H9 (cell line): ENCODE measurements around the gene CABYR. TPM values are rescaled to one million over a fixed set of nuclear protein-coding genes. Genes with fewer than 3 reads are reported as not detected.
A peak's percentile ranks its signal among the peaks of the same experiment; 100 is the strongest.

ENCODE experiments used
- DNase-seq: peaks from one replicate; pipeline ENCODE4 v3.0.0-alpha.2; 2017
- H2AFZ ChIP-seq: one replicate; pipeline ENCODE4 v1.6.1; 2013; ENCODE audit warnings: mild to moderate bottlenecking, low read length, control low read depth, moderate library complexity
- H2AK5ac ChIP-seq: 2 replicates; pipeline ENCODE4 v1.6.1; 2013; ENCODE audit warnings: low read length, control low read depth, mixed read lengths; ENCODE audit not compliant: insufficient read length
- H2BK120ac ChIP-seq: one replicate; pipeline ENCODE4 v1.6.1; 2013; ENCODE audit warnings: low read depth, mild to moderate bottlenecking, low read length, control low read depth, inconsistent platforms; ENCODE audit not compliant: poor library complexity, severe bottlenecking
- H2BK12ac ChIP-seq: 2 replicates; pipeline ENCODE4 v1.6.1; 2013; ENCODE audit warnings: low read length, control low read depth, mixed read lengths, low read depth; ENCODE audit not compliant: insufficient read length
- H2BK15ac ChIP-seq: 2 replicates; pipeline ENCODE4 v1.6.1; 2013; ENCODE audit warnings: low read depth, low read length, control low read depth
- H2BK20ac ChIP-seq: one replicate; pipeline ENCODE4 v1.6.1; 2013; ENCODE audit warnings: low read depth, mild to moderate bottlenecking, low read length, control low read depth, inconsistent platforms; ENCODE audit not compliant: poor library complexity, severe bottlenecking
- H2BK5ac ChIP-seq: 2 replicates; pipeline ENCODE4 v1.6.1; 2013; ENCODE audit warnings: low read length, control low read depth, mixed read lengths; ENCODE audit not compliant: insufficient read length
- H3K14ac ChIP-seq: 2 replicates; pipeline ENCODE4 v1.6.1; 2013; ENCODE audit warnings: low read length, control low read depth; ENCODE audit not compliant: insufficient read depth
- H3K18ac ChIP-seq: 2 replicates; pipeline ENCODE4 v1.6.1; 2013; ENCODE audit warnings: low read depth, mild to moderate bottlenecking, mixed read lengths, low read length, control low read depth; ENCODE audit not compliant: insufficient read length
- H3K23ac ChIP-seq: 2 replicates; pipeline ENCODE4 v1.6.1; 2013; ENCODE audit warnings: low read length, control low read depth, mixed read lengths, low read depth; ENCODE audit not compliant: insufficient read length
- H3K23me2 ChIP-seq: 2 replicates; pipeline ENCODE4 v1.6.1; 2013; ENCODE audit warnings: low read depth, mild to moderate bottlenecking, mixed read lengths, low read length, control low read depth; ENCODE audit not compliant: insufficient read length, poor library complexity, severe bottlenecking
- H3K27ac ChIP-seq: 2 replicates; pipeline ENCODE4 v1.5.1; 2013; ENCODE audit warnings: low read length, control low read depth, mixed read lengths, low read depth; ENCODE audit not compliant: insufficient read length
- H3K27me3 ChIP-seq: 2 replicates; pipeline ENCODE4 v1.6.1; 2013; ENCODE audit warnings: low read length, control low read depth, inconsistent platforms; ENCODE audit not compliant: insufficient read depth
- H3K4ac ChIP-seq: 2 replicates; pipeline ENCODE4 v1.6.1; 2013; ENCODE audit warnings: low read depth, mild to moderate bottlenecking, control low read depth, inconsistent platforms, low read length, moderate library complexity
- H3K4me1 ChIP-seq: 2 replicates; pipeline ENCODE4 v1.6.1; 2013; ENCODE audit warnings: low read length, control low read depth, inconsistent platforms; ENCODE audit not compliant: insufficient read depth
- H3K4me2 ChIP-seq: 2 replicates; pipeline ENCODE4 v1.6.1; 2013; ENCODE audit warnings: low read length, control low read depth, mixed read lengths; ENCODE audit not compliant: insufficient read length, insufficient read depth
- H3K56ac ChIP-seq: 2 replicates; pipeline ENCODE4 v1.6.1; 2013; ENCODE audit warnings: low read depth, mild to moderate bottlenecking, mixed read lengths, low read length, control low read depth; ENCODE audit not compliant: insufficient read length
- H3K79me1 ChIP-seq: 2 replicates; pipeline ENCODE4 v1.6.1; 2013; ENCODE audit warnings: low read depth, mild to moderate bottlenecking, moderate library complexity, low read length, control low read depth, inconsistent platforms; ENCODE audit not compliant: insufficient read depth, poor library complexity, severe bottlenecking
- H3K79me2 ChIP-seq: 2 replicates; pipeline ENCODE4 v1.6.1; 2013; ENCODE audit warnings: low read length, control low read depth, inconsistent platforms; ENCODE audit not compliant: insufficient read depth
- H3K9ac ChIP-seq: 2 replicates; pipeline ENCODE4 v1.6.1; 2013; ENCODE audit warnings: low read length, control low read depth, mixed read lengths; ENCODE audit not compliant: insufficient read length; ENCODE audit errors: extremely low read depth
- H3K9me3 ChIP-seq: one replicate; pipeline ENCODE4 v1.6.1; 2013; ENCODE audit warnings: low read depth, low read length, inconsistent platforms; ENCODE audit not compliant: control insufficient read depth
- H3T11ph ChIP-seq: one replicate; pipeline ENCODE4 v1.6.1; 2013; ENCODE audit warnings: mild to moderate bottlenecking, low read length, control low read depth, inconsistent platforms
- H4K20me1 ChIP-seq: one replicate; pipeline ENCODE4 v1.6.1; 2013; ENCODE audit not compliant: control insufficient read depth, insufficient read length, insufficient read depth
- H4K5ac ChIP-seq: 2 replicates; pipeline ENCODE4 v1.6.1; 2013; ENCODE audit warnings: low read depth, mild to moderate bottlenecking, mixed read lengths, low read length, control low read depth; ENCODE audit not compliant: insufficient read length
- H4K8ac ChIP-seq: replicated peaks from 2 replicates; pipeline ENCODE4 v1.6.1; 2013; ENCODE audit warnings: low read length, control low read depth, mixed read lengths, low read depth; ENCODE audit not compliant: insufficient read length
- H4K91ac ChIP-seq: 2 replicates; pipeline ENCODE4 v1.6.1; 2013; ENCODE audit warnings: low read depth, mild to moderate bottlenecking, moderate library complexity, mixed read lengths, low read length, control low read depth; ENCODE audit not compliant: insufficient read length
- H3K27ac Mint-ChIP-seq, 3 experiments: 2 replicates in 2 of 3; 3 replicates in 1 of 3; pipeline ENCODE4 v1.8.0; 2020 to 2021; ENCODE audit warnings: mixed read lengths in 3 of 3, mild to moderate bottlenecking in 1 of 3, moderate library complexity in 1 of 3
- H3K27me3 Mint-ChIP-seq: 2 replicates; pipeline ENCODE4 v1.8.0; 2021; ENCODE audit warnings: low read depth, mild to moderate bottlenecking, moderate library complexity, mixed read lengths
- H3K36me3 Mint-ChIP-seq, 3 experiments: 2 replicates in 2 of 3; 3 replicates in 1 of 3; pipeline ENCODE4 v1.8.0; 2020 to 2021; ENCODE audit warnings: low read depth in 3 of 3, mixed read lengths in 3 of 3; ENCODE audit not compliant: insufficient read depth in 1 of 3
- H3K4me1 Mint-ChIP-seq, 2 experiments: 2 replicates each; pipeline ENCODE4 v1.8.0; 2020; ENCODE audit warnings: mixed read lengths in 2 of 2
- H3K4me3 Mint-ChIP-seq, 2 experiments: 2 replicates in 1 of 2; 3 replicates in 1 of 2; pipeline ENCODE4 v1.8.0; 2020 to 2021; ENCODE audit warnings: mild to moderate bottlenecking in 2 of 2, mixed read lengths in 2 of 2, moderate library complexity in 1 of 2
- H3K9me3 Mint-ChIP-seq, 2 experiments: 2 replicates in 1 of 2; 3 replicates in 1 of 2; pipeline ENCODE4 v1.8.0; 2020; ENCODE audit warnings: mild to moderate bottlenecking in 2 of 2, mixed read lengths in 2 of 2, moderate library complexity in 1 of 2
- CTCF ChIP-seq: fragments of 200-600 bp; sonication (generic); conservative IDR thresholded peaks from 3 replicates; pipeline ENCODE4 v1.8.0; 2021; ENCODE audit warnings: antibody characterized with exemption, mild to moderate bottlenecking
- WGBS: extraction: QIAGEN DNeasy Blood & Tissue Kit; methylation state at CpG from one replicate; pipeline ENCODE4 v1.1.7; 2013; ENCODE audit warnings: missing lambda C conversion rate, low lambda C conversion rate, mixed read lengths; ENCODE audit not compliant: insufficient read length; ENCODE audit errors: extremely low coverage; 5-methylcytosine and 5-hydroxymethylcytosine counted together
- total RNA-seq: library from RNA; stranded (reverse); gene quantifications from 2 replicates; pipeline ENCODE4 v1.2.1, GENCODE V29; 2021

CABYR gene
- total RNA-seq, 1 experiment from 2014 or later, result 13.6 TPM

DNA sequence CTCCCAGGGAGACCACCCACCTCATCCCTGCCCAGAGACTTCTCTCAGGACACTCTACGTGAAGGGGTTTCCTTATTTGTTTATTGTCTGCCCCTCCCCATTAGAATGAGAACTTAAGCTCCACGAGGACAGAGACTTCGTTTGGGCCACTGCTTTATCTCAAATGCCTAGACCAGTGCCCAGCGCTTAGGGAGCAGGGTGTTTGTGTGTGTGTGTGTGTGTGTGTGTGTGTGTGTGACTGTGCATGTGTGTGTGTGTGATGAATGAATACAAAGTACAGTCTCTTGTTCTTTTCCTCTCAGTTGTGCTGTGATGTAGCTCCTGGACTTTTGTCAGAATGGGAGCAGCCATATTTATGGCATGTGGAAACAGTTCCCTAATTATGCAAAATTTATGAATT is 34.4 kb upstream of the CABYR start:
- no peak overlapping the region for H3K9ac ChIP-seq
- Mint-ChIP-seq H3K4me1 (peaks cover 2% of the 10 kb centered on the region in 2 experiments; a peak in 2 of 4 replicates), H3K4me3 (no peak overlapping the region), H3K27ac (peak overlapping the region in 2 of 3 experiments; percentile 15 to 38; a peak in 2 of 7 replicates), H3K36me3 (no peaks in the 10 kb centered on the region; a peak in 3 of 7 replicates), H3K9me3 (no peaks in the 10 kb centered on the region), H3K27me3 (no peaks in the 10 kb centered on the region)
- H2BK15ac ChIP-seq, result no peak overlapping the region
- no peak overlapping the region for H2AK5ac ChIP-seq
- H3K18ac ChIP-seq, result no peak overlapping the region
- H2BK20ac ChIP-seq, result no peak overlapping the region
- DNase-seq, result no peak
- no peak overlapping the region for H2BK5ac ChIP-seq
- no peak overlapping the region for H3K14ac ChIP-seq
- no peak overlapping the region for H2BK120ac ChIP-seq
- no peak overlapping the region for H3K4me2 ChIP-seq
- H3K56ac ChIP-seq, result no peak overlapping the region
- H4K91ac ChIP-seq, result no peak overlapping the region
- H3T11ph ChIP-seq, result no peak overlapping the region
- H4K20me1 ChIP-seq, result peaks cover 6% of the 10 kb centered on the region
- H3K27me3 ChIP-seq, result no peaks in the 10 kb centered on the region; the same call in 1 of the 2 replicates
- no peaks in the 10 kb centered on the region for H3K23me2 ChIP-seq
- no peak overlapping the region for H4K8ac ChIP-seq
- WGBS, result no CpG with 5 or more reads among the region's 4 CpGs
- TF ChIP-seq CTCF, result no peak
- H3K79me2 ChIP-seq, result no peaks in the 10 kb centered on the region
- H3K9me3 ChIP-seq, result no peaks in the 10 kb centered on the region
- no peak overlapping the region for H3K23ac ChIP-seq
- no peak overlapping the region for H3K4ac ChIP-seq
- no peaks in the 10 kb centered on the region for H3K4me1 ChIP-seq
- no peak overlapping the region for H4K5ac ChIP-seq
- H3K79me1 ChIP-seq, result no peaks in the 10 kb centered on the region
- no peak overlapping the region for H2AFZ ChIP-seq
- no peak overlapping the region for H3K27ac ChIP-seq
- no peak overlapping the region for H2BK12ac ChIP-seq
